Astrocyte (in vitro differentiated cells and primary cell): ENCODE measurements around the gene C2. TPM values are rescaled to one million over a fixed set of nuclear protein-coding genes. Genes with fewer than 3 reads are reported as not detected.

ENCODE experiments used
- DNase-seq: peaks from one replicate; pipeline ENCODE4 v3.0.0-alpha.2; 2010; ENCODE audit warnings: low read depth
- FAIRE-seq: peaks from 2 replicates; lab custom pipeline; 2011; peaks lifted over from hg19 to GRCh38; lab: Jason Lieb, UNC
- H2AFZ ChIP-seq: 2 replicates; pipeline ENCODE4 v1.6.0; 2012; ENCODE audit warnings: low read depth, low read length, inconsistent platforms
- H3K27ac ChIP-seq: 2 replicates; pipeline ENCODE4 v1.5.1; 2011; ENCODE audit warnings: low read depth, low read length, inconsistent platforms
- H3K27me3 ChIP-seq: 2 replicates; pipeline ENCODE4 v1.6.0; 2011; ENCODE audit warnings: low read length, inconsistent platforms; ENCODE audit not compliant: insufficient read depth
- H3K36me3 ChIP-seq: 2 replicates; pipeline ENCODE4 v1.5.1; 2011; ENCODE audit warnings: low read length, inconsistent platforms; ENCODE audit not compliant: insufficient read depth
- H3K4me1 ChIP-seq: 2 replicates; pipeline ENCODE4 v1.5.1; 2011; ENCODE audit warnings: low read length, inconsistent platforms; ENCODE audit not compliant: insufficient read depth
- H3K4me2 ChIP-seq: 2 replicates; pipeline ENCODE4 v1.6.0; 2012; ENCODE audit warnings: low read length, inconsistent platforms
- H3K4me3 ChIP-seq: 2 replicates; pipeline ENCODE4 v1.5.1; 2011; ENCODE audit warnings: low read depth, mild to moderate bottlenecking, low read length, inconsistent platforms; ENCODE audit not compliant: insufficient read depth
- H3K79me2 ChIP-seq: 2 replicates; pipeline ENCODE4 v1.6.0; 2012; ENCODE audit warnings: mild to moderate bottlenecking, low read length, inconsistent platforms; ENCODE audit not compliant: insufficient read depth
- H3K9ac ChIP-seq: 2 replicates; pipeline ENCODE4 v1.6.0; 2012; ENCODE audit warnings: mild to moderate bottlenecking, low read length, inconsistent platforms
- H3K9me3 ChIP-seq: 2 replicates; pipeline ENCODE4 v1.5.1; 2012; ENCODE audit warnings: low read depth, mild to moderate bottlenecking, low read length, inconsistent platforms; ENCODE audit not compliant: insufficient read depth
- H4K20me1 ChIP-seq: 2 replicates; pipeline ENCODE4 v1.6.0; 2012; ENCODE audit warnings: low read length, inconsistent platforms; ENCODE audit not compliant: insufficient read depth
- H3K27ac Mint-ChIP-seq: one replicate; pipeline ENCODE4 v1.8.0; 2021; ENCODE audit warnings: mild to moderate bottlenecking, mixed read lengths; ENCODE audit not compliant: unreplicated experiment
- H3K27me3 Mint-ChIP-seq: one replicate; pipeline ENCODE4 v1.8.0; 2021; ENCODE audit warnings: low read depth, mixed read lengths; ENCODE audit not compliant: unreplicated experiment
- H3K36me3 Mint-ChIP-seq: one replicate; pipeline ENCODE4 v1.8.0; 2021; ENCODE audit warnings: low read depth, mixed read lengths; ENCODE audit not compliant: unreplicated experiment
- H3K4me1 Mint-ChIP-seq: one replicate; pipeline ENCODE4 v1.8.0; 2021; ENCODE audit warnings: low read depth, mixed read lengths; ENCODE audit not compliant: unreplicated experiment
- H3K4me3 Mint-ChIP-seq: one replicate; pipeline ENCODE4 v1.8.0; 2021; ENCODE audit warnings: mild to moderate bottlenecking, moderate library complexity, mixed read lengths; ENCODE audit not compliant: unreplicated experiment
- H3K9me3 Mint-ChIP-seq: one replicate; pipeline ENCODE4 v1.8.0; 2021; ENCODE audit warnings: mild to moderate bottlenecking, mixed read lengths; ENCODE audit not compliant: unreplicated experiment
- CTCF ChIP-seq: IDR thresholded peaks from 2 replicates; pipeline ENCODE4 v1.5.1; 2011; ENCODE audit warnings: low read depth, mild to moderate bottlenecking, inconsistent platforms, low read length, moderate library complexity; ENCODE audit not compliant: insufficient read depth
- EZH2 ChIP-seq: IDR thresholded peaks from 2 replicates; pipeline ENCODE4 v1.6.1; 2012; ENCODE audit warnings: mild to moderate bottlenecking, low read length, inconsistent platforms; ENCODE audit not compliant: insufficient read depth
- total RNA-seq: library from RNA; stranded (reverse); gene quantifications from 2 replicates; pipeline ENCODE4 v1.2.1, GENCODE V29; 2021

C2 gene
- total RNA-seq, 1 donor from 2014 or later = 0.20 TPM

GRCh38 chr6:31887173-31888007 is 40.1 kb upstream of the C2 start:
- peaks cover 19% of the 10 kb centered on the region for H3K36me3 ChIP-seq
- H3K4me3 ChIP-seq = no peak overlapping the region
- H3K27me3 ChIP-seq = no peaks in the 10 kb centered on the region
- no peak overlapping the region for H2AFZ ChIP-seq
- Mint-ChIP-seq H3K9me3 (no peaks in the 10 kb centered on the region), H3K4me3 (no peak overlapping the region), H3K27me3 (no peaks in the 10 kb centered on the region), H3K36me3 (peaks cover 28% of the 10 kb centered on the region), H3K4me1 (peaks cover 1% of the 10 kb centered on the region), H3K27ac (no peak overlapping the region)
- TF ChIP-seq EZH2 (no peak), CTCF (no peak)
- peaks cover 4% of the 10 kb centered on the region for H3K4me1 ChIP-seq
- no peak for FAIRE-seq
- no peak overlapping the region for H3K27ac ChIP-seq
- H3K9me3 ChIP-seq = no peaks in the 10 kb centered on the region
- H4K20me1 ChIP-seq = no peaks in the 10 kb centered on the region
- DNase-seq = no peak
- no peaks in the 10 kb centered on the region for H3K79me2 ChIP-seq
- no peak overlapping the region for H3K9ac ChIP-seq
- no peak overlapping the region for H3K4me2 ChIP-seq

GRCh38 chr6:31888276-31889258 is 39.0 kb upstream of the C2 start:
- H3K9me3 ChIP-seq = no peaks in the 10 kb centered on the region
- Mint-ChIP-seq H3K4me3 (no peak overlapping the region), H3K9me3 (no peaks in the 10 kb centered on the region), H3K27ac (no peak overlapping the region), H3K36me3 (peaks cover 30% of the 10 kb centered on the region), H3K4me1 (peaks cover 2% of the 10 kb centered on the region), H3K27me3 (no peaks in the 10 kb centered on the region)
- H3K79me2 ChIP-seq = no peaks in the 10 kb centered on the region
- no peak overlapping the region for H3K9ac ChIP-seq
- H3K4me3 ChIP-seq = no peak overlapping the region
- H3K4me2 ChIP-seq = no peak overlapping the region
- TF ChIP-seq EZH2 = no peak
- peak; percentile 45 for TF ChIP-seq CTCF
- peaks cover 18% of the 10 kb centered on the region for H3K36me3 ChIP-seq
- H4K20me1 ChIP-seq = no peaks in the 10 kb centered on the region
- H3K27ac ChIP-seq = no peak overlapping the region
- H3K4me1 ChIP-seq = no peaks in the 10 kb centered on the region
- no peaks in the 10 kb centered on the region for H3K27me3 ChIP-seq
- DNase-seq (no peak), FAIRE-seq (no peak)
- no peak overlapping the region for H2AFZ ChIP-seq
